Measurements from ENCODE around the gene AP5Z1. TPM values are rescaled to one million over a fixed set of nuclear protein-coding genes. Genes with fewer than 3 reads are reported as not detected.
A peak's percentile ranks its signal among the peaks of the same experiment; 100 is the strongest.

The AP5Z1 gene
- total RNA-seq, 4 donors from 2014 or later = 26.2 to 81.2 (median 52.2) TPM

DNA sequence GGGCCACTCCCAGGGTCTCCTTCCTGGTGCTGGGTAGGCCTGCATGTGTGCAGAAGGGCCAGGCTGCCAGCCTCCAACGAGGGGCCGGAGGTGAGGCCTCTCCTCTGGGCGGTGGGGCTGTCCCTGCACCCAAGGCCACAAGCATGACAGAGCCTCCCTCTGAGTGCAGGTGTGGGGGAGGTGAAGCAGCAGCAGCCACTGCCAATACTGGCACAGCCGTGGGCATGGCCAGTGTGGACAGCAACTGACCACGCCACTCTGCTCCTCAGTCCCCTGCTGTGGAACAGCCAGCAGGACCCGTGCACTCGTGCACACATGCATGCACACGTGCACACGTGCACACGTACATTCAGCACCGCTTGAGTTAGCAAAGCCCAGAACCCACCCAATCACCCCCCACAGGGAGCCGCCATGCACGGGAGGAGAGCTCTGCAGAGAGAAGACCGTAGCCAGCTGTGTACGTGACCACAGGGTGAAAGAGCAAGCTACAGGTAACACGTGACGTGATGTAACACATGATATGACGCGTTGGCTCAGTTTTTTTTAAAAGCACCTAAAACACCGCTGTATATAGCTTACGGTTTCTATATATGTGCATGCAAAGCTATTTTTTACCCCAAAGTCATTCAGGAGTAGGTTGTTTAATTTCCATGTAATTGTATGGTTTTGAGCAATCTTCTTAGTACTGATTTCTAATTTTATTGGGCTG, 63.4 kb downstream of the AP5Z1 start:
- Histone ChIP-seq H3K9me3 (no peaks in the 10 kb centered on the region), H3K4me3 (no peak overlapping the region), H3K27me3 (no peaks in the 10 kb centered on the region), H3K36me3 (peaks cover 8% of the 10 kb centered on the region), H3K27ac (no peak overlapping the region), H3K4me1 (no peaks in the 10 kb centered on the region)
- TF ChIP-seq POLR2A (IDR thresholded peaks at IDR 0.05) (no peak), EP300 (IDR thresholded peaks at IDR 0.05) (no peak), CTCF (IDR thresholded peaks at IDR 0.05) (no peak), POLR2AphosphoS5 (IDR thresholded peaks at IDR 0.05) (no peak)
- 93% methylated on average over 16 of the region's 21 CpGs for WGBS
- peak in 1 of 2 donors; percentile 55 for DNase-seq (ENCODE audit: low spot score in 2 of 2)

DNA sequence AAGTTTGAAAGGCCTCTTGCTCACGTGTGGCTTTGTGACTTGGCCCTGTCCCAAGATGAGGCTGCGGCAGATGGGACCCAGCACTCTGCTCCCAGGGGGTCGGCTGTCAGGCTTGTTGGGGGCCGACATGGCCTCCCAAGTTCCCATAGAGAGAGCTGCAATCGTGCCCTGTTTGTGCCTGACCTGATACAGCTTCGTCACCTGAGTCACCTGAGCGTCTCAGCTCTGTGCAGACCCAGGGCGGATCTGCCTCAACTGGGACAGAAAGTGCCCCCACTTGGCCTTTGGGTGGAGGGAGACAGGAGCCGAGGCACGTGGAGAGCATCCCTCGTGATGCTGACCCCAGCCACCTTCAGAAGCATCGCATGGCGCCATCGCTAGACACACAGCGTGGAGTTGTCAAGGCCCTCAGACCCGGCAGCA, 64.7 kb downstream of the AP5Z1 start:
- WGBS = 80% methylated on average over 15 of the region's 16 CpGs
- H3K4me1 ChIP-seq = no peaks in the 10 kb centered on the region
- no peaks in the 10 kb centered on the region for H3K36me3 ChIP-seq
- H3K27me3 ChIP-seq = no peaks in the 10 kb centered on the region
- H3K9me3 ChIP-seq = no peaks in the 10 kb centered on the region
- peak in 1 of 2 donors; percentile 48 for DNase-seq (ENCODE audit: low spot score in 2 of 2)
- H3K27ac ChIP-seq = no peak overlapping the region
- H3K4me3 ChIP-seq = no peak overlapping the region
- TF ChIP-seq POLR2AphosphoS5 (IDR thresholded peaks at IDR 0.05) (no peak), POLR2A (IDR thresholded peaks at IDR 0.05) (no peak), EP300 (IDR thresholded peaks at IDR 0.05) (no peak), CTCF (IDR thresholded peaks at IDR 0.05) (no peak)

Other genes with a start within 250 kb of the AP5Z1 start
- 10 to 100 TPM; 37.5 to 68.5 (median 46.6) TPM for gene FOXK1, start 93.3 kb upstream of the AP5Z1 start, total RNA-seq
- under 1 TPM in 2 of 4 donors, not detected in 2; 0.11 to 0.30 TPM for gene PAPOLB, start 86.4 kb downstream of the AP5Z1 start, total RNA-seq
- 1 to 10 TPM; 2.1 to 6.8 (median 3.6) TPM for gene RADIL, start 108.1 kb downstream of the AP5Z1 start, total RNA-seq
- not detected for gene MMD2, start 183.6 kb downstream of the AP5Z1 start, total RNA-seq

Data from suprapubic skin (tissue), 4 donors.